Neural crest cell (in vitro differentiated cells): Measurements from ENCODE around the gene BLOC1S5. TPM values are rescaled to one million over a fixed set of nuclear protein-coding genes. Genes with fewer than 3 reads are reported as not detected.

ENCODE experiments used
- DNase-seq: peaks from one replicate; pipeline ENCODE4 v3.0.0; 2021; ENCODE audit warnings: low read depth, mixed read lengths, low spot score
- H3K27ac Mint-ChIP-seq: one replicate; pipeline ENCODE4 v1.8.0; 2021; ENCODE audit warnings: mild to moderate bottlenecking, mixed read lengths; ENCODE audit not compliant: unreplicated experiment
- H3K27me3 Mint-ChIP-seq: 2 replicates; pipeline ENCODE4 v1.8.0; 2021; ENCODE audit warnings: low read depth, mild to moderate bottlenecking, mixed read lengths
- H3K36me3 Mint-ChIP-seq: 2 replicates; pipeline ENCODE4 v1.8.0; 2021; ENCODE audit warnings: low read depth, mild to moderate bottlenecking, mixed read lengths
- H3K4me1 Mint-ChIP-seq: 2 replicates; pipeline ENCODE4 v1.8.0; 2021; ENCODE audit warnings: mixed read lengths
- H3K4me3 Mint-ChIP-seq: one replicate; pipeline ENCODE4 v1.8.0; 2021; ENCODE audit warnings: mild to moderate bottlenecking, mixed read lengths
- H3K9me3 Mint-ChIP-seq: 2 replicates; pipeline ENCODE4 v1.8.0; 2021; ENCODE audit warnings: mixed read lengths
- CTCF ChIP-seq: fragments of 200-600 bp; sonication (generic); conservative IDR thresholded peaks from 2 replicates; pipeline ENCODE4 v1.5.0; 2021; ENCODE audit warnings: antibody characterized with exemption, mild to moderate bottlenecking
- long read RNA-seq: library from polyadenylated mRNA; unstranded; transcript quantifications from one replicate; pipeline ENCODE4 v2.0.0, GENCODE V29; 2020
- total RNA-seq: library from RNA; stranded (reverse); gene quantifications from 2 replicates; pipeline ENCODE4 v1.2.1, GENCODE V29; 2021

The BLOC1S5 gene
- 21.9 and 23.2 TPM in 2 replicates for total RNA-seq
- long read RNA-seq, transcript BLOC1S5-205 (4 exons, 368 nt): minor isoform, 7 of 83 reads
- long read RNA-seq, transcript BLOC1S5-202 (5 exons, 2,684 nt): major isoform, 58 of 83 reads
- long read RNA-seq, transcript BLOC1S5-201 (6 exons, 2,445 nt): minor isoform, 9 of 83 reads
- long read RNA-seq, partial matches to known transcripts: 1 of 83 reads
- long read RNA-seq, other reads (novel, unspliced or antisense): 7 of 83 reads

DNA sequence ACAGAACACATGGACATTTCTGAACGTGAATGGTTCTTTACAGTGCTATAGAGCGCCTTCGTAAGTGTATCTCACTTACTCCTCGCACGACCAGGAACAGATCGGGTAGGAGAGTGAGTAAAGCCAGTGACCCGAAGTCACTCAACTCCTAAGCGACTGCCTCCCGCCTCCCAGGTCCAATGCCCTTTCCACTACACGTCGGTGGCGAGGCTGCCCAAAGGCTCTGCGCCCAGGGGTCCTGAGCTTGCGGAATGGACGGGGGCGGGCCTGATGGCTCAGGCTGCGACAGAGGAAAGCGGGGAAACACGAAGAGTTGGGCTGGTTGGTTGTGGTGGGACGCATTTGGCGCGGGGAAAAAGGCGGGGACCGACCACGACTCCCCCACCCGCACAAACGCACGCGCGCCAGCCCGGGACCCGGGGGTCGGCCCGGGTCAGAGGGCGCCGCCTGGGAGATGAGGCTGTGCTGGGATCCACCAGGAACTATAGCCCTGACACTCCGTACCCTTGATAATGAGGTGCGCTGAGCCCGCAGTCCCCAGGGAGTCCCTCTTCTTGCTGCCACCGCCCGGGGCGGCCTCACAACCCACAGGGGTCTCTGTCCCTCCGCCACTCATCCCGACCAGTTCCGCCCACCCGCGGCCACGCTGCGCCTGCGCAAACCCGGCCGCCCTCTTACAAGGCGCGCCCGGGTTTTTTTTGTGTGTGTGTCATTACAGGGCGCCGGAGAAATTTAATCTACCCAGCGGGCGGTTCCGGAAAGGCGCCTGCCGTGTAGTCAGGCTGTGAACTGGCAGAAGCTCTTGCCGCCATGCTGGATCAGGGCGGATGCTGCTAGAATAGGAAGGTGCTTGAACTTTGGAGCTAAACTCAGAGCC lies at the start of gene BLOC1S5:
Gene BLOC1S5, minus strand, starts transcription at position 629 of the 877 bp plus-strand sequence. Its CDS starts 13 bp downstream, at position 616.
- H3K4me1 Mint-ChIP-seq: peaks cover 14% of the 10 kb centered on the region
- no peak for TF ChIP-seq CTCF
- no peaks in the 10 kb centered on the region for H3K27me3 Mint-ChIP-seq
- peak within 1 kb of the TSS; percentile 98 for H3K27ac Mint-ChIP-seq
- H3K4me3 Mint-ChIP-seq: peak within 1 kb of the TSS; percentile 98
- peak; percentile 98 for DNase-seq
- no peaks in the 10 kb centered on the region for H3K36me3 Mint-ChIP-seq
- H3K9me3 Mint-ChIP-seq: peaks cover 2% of the 10 kb centered on the region

DNA sequence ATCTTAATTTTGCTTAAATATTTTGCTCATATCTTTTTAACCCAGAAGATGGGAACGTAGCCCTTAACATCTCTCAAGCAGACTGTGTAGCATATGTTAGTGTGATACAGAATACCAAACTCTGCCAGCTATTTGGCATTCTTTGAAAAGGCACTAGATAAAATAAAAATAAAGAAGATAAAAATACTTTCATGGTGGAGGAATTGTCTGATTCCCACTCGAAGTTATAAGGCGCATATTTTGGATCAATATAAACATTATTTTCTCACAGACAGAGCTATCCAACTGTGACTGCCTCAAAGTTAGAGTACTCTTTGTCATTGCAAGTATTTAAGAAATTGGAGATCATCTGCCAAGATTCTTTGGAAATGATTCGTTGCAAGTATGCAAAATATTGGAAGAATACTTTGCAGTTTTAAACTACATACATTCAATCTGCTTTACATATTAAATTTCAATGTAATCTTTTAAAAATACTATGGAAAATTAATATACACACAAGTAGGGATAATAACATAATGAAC lies 49.0 kb upstream of the BLOC1S5 start:
- peaks cover 15% of the 10 kb centered on the region for H3K4me1 Mint-ChIP-seq
- DNase-seq: no peak
- H3K9me3 Mint-ChIP-seq: no peaks in the 10 kb centered on the region
- TF ChIP-seq CTCF: no peak
- H3K36me3 Mint-ChIP-seq: no peaks in the 10 kb centered on the region
- H3K27me3 Mint-ChIP-seq: peaks cover 8% of the 10 kb centered on the region
- no peak overlapping the region for H3K27ac Mint-ChIP-seq
- H3K4me3 Mint-ChIP-seq: no peak overlapping the region

- Mint-ChIP-seq H3K36me3 (no peaks in the 10 kb centered on the region), H3K4me1 (peaks cover 16% of the 10 kb centered on the region), H3K27me3 (peaks cover 10% of the 10 kb centered on the region), H3K9me3 (no peaks in the 10 kb centered on the region), H3K27ac (no peak overlapping the region), H3K4me3 (no peak overlapping the region)
- no peak for DNase-seq
- TF ChIP-seq CTCF: no peak
Observed at GRCh38 chr6:8110725-8111124, 46.5 kb upstream of the BLOC1S5 start.

DNA sequence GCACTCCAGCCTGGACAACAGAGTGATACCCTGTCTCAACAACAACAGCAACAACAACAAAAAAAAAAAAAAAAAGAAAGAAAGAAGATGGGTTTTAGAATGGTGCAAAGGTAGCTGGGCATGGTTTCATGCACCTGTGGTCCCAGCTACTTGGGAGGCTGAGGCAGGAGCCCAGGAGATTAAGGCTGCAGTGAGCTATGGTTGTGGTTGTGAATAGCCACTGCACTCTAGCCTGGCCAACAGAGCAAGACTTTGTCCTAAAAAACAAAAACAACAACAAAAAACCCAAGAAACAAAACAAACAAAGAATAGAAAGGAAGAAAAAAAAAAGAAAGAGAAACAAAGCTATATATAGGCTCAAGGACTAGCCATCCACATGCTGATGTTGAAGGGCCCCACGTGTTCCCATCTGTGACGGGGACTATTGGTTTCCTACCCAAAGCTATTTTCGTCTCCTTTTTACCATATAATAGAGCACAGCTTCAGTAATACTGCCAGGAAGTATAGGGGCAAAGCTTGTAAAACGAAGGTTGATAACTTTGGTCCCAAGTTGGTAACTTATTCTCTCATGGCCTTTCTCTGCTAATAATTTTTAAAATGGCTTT lies 46.0 kb upstream of the BLOC1S5 start:
- Mint-ChIP-seq H3K36me3 (no peaks in the 10 kb centered on the region), H3K4me3 (no peak overlapping the region), H3K27me3 (peaks cover 10% of the 10 kb centered on the region), H3K9me3 (no peaks in the 10 kb centered on the region), H3K4me1 (peaks cover 16% of the 10 kb centered on the region), H3K27ac (no peak overlapping the region)
- no peak for DNase-seq
- no peak for TF ChIP-seq CTCF

DNA sequence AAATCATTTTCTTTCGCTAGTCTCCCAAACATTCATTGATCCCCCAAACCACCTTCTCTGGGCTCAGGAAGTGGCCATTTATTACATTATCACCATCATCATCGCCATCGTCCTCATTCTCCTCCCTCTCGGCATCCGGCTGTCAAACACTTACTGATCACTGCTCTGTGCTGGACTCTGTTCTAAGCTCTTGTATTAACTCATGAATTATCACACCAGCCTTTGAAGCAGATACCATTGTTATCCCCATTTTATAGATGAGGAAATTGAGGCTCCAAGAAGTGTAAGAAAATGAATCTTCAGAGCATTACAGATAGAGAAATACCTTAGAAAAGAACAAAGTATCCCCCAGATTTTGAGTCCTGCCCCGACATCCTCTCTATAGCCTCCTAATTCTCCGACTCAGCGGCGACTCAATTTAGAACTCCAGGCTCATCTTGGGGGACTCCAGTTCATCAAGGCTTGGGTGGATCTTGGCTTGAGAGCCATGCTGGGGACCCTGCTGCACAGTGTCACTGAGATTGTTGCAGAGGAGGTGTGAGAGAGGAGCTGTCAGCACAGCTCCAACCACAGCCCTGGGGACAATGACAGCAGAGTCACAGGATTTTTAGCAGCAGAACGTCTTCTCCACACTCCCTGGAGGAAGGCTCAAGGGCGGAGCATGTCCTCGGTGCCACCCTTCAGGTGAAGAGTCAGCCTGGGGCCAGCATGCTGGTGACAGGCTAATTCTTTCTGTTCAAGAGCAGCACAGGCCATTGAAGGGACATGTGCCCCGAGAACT lies 44.8 kb upstream of the BLOC1S5 start:
- Mint-ChIP-seq H3K9me3 (no peaks in the 10 kb centered on the region), H3K36me3 (no peaks in the 10 kb centered on the region), H3K4me3 (no peak overlapping the region), H3K27me3 (peaks cover 17% of the 10 kb centered on the region), H3K27ac (peak overlapping the region; percentile 47), H3K4me1 (peaks cover 16% of the 10 kb centered on the region)
- TF ChIP-seq CTCF: no peak
- no peak for DNase-seq
